ENCODE results near the gene ATP13A3.

The ATP13A3 gene

GRCh38 chr3:194455481-194455880 is 31.3 kb downstream of the ATP13A3 start:
- DNase-seq: no peak
- TF ChIP-seq POLR2A (IDR thresholded peaks at IDR 0.05; ENCODE audit: low read length) (no peak), GATA1 (IDR thresholded peaks at IDR 0.05; ENCODE audit: low read depth, low read length) (no peak)

GRCh38 chr3:194450341-194450740 is 36.5 kb downstream of the ATP13A3 start:
- DNase-seq: no peak
- TF ChIP-seq POLR2A (IDR thresholded peaks at IDR 0.05; ENCODE audit: low read length): no peak
- no peak for TF ChIP-seq GATA1 (IDR thresholded peaks at IDR 0.05; ENCODE audit: low read depth, low read length)

GRCh38 chr3:194449913-194450312 is 36.9 kb downstream of the ATP13A3 start:
- TF ChIP-seq POLR2A (IDR thresholded peaks at IDR 0.05; ENCODE audit: low read length) (no peak), GATA1 (IDR thresholded peaks at IDR 0.05; ENCODE audit: low read depth, low read length) (no peak)
- no peak for DNase-seq

GRCh38 chr3:194447657-194448056 is 39.1 kb downstream of the ATP13A3 start:
- no peak for DNase-seq
- TF ChIP-seq POLR2A (IDR thresholded peaks at IDR 0.05; ENCODE audit: low read length): no peak
- no peak for TF ChIP-seq GATA1 (IDR thresholded peaks at IDR 0.05; ENCODE audit: low read depth, low read length)

- peak; percentile 52 to 56 for DNase-seq
- TF ChIP-seq POLR2A (IDR thresholded peaks at IDR 0.05; ENCODE audit: low read length): no peak
- TF ChIP-seq GATA1 (IDR thresholded peaks at IDR 0.05; ENCODE audit: low read depth, low read length): no peak
These were observed 39.6 kb downstream of the ATP13A3 start for GRCh38 chr3:194447161-194447560.

- DNase-seq: no peak
- TF ChIP-seq POLR2A (IDR thresholded peaks at IDR 0.05; ENCODE audit: low read length) (no peak), GATA1 (IDR thresholded peaks at IDR 0.05; ENCODE audit: low read depth, low read length) (no peak)
These were observed 40.0 kb downstream of the ATP13A3 start for GRCh38 chr3:194446754-194447153.

- DNase-seq: no peak
These were observed 40.6 kb downstream of the ATP13A3 start for GRCh38 chr3:194446172-194446571.

GRCh38 chr3:194443901-194444300 is 42.9 kb downstream of the ATP13A3 start:
- TF ChIP-seq POLR2A (IDR thresholded peaks at IDR 0.05; ENCODE audit: low read length) (no peak), GATA1 (IDR thresholded peaks at IDR 0.05; ENCODE audit: low read depth, low read length) (no peak)
- no peak for DNase-seq

More at GRCh38 chr3:194446172-194446571, 40.6 kb downstream of the ATP13A3 start:
- TF ChIP-seq POLR2A (IDR thresholded peaks at IDR 0.05; ENCODE audit: low read length): no peak

- no peak for DNase-seq
- TF ChIP-seq POLR2A (IDR thresholded peaks at IDR 0.05; ENCODE audit: low read length): no peak
- TF ChIP-seq GATA1 (IDR thresholded peaks at IDR 0.05; ENCODE audit: low read depth, low read length): no peak
These were observed 46.0 kb downstream of the ATP13A3 start for GRCh38 chr3:194440756-194441155.

GRCh38 chr3:194439881-194440550 is 46.8 kb downstream of the ATP13A3 start:
- TF ChIP-seq GATA1 (IDR thresholded peaks at IDR 0.05; ENCODE audit: low read depth, low read length) (no peak), POLR2A (IDR thresholded peaks at IDR 0.05; ENCODE audit: low read length) (no peak)
- no peak for DNase-seq

- TF ChIP-seq GATA1 (IDR thresholded peaks at IDR 0.05; ENCODE audit: low read depth, low read length): no peak
- no peak for TF ChIP-seq POLR2A (IDR thresholded peaks at IDR 0.05; ENCODE audit: low read length)
- no peak for DNase-seq
These were observed 52.3 kb downstream of the ATP13A3 start for GRCh38 chr3:194434503-194434902.

- TF ChIP-seq GATA1 (IDR thresholded peaks at IDR 0.05; ENCODE audit: low read depth, low read length) (no peak), POLR2A (IDR thresholded peaks at IDR 0.05; ENCODE audit: low read length) (no peak)
- no peak for DNase-seq
These were observed 55.2 kb downstream of the ATP13A3 start for GRCh38 chr3:194431554-194431953.

- TF ChIP-seq GATA1 (IDR thresholded peaks at IDR 0.05; ENCODE audit: low read depth, low read length) (no peak), POLR2A (IDR thresholded peaks at IDR 0.05; ENCODE audit: low read length) (no peak)
- DNase-seq: no peak
These were observed 61.4 kb downstream of the ATP13A3 start for GRCh38 chr3:194425399-194425798.

GRCh38 chr3:194424953-194425352 is 61.8 kb downstream of the ATP13A3 start:
- TF ChIP-seq POLR2A (IDR thresholded peaks at IDR 0.05; ENCODE audit: low read length) (no peak), GATA1 (IDR thresholded peaks at IDR 0.05; ENCODE audit: low read depth, low read length) (no peak)
- no peak for DNase-seq

GRCh38 chr3:194424373-194424772 is 62.4 kb downstream of the ATP13A3 start:
- TF ChIP-seq GATA1 (IDR thresholded peaks at IDR 0.05; ENCODE audit: low read depth, low read length) (no peak), POLR2A (IDR thresholded peaks at IDR 0.05; ENCODE audit: low read length) (no peak)

More at GRCh38 chr3:194424373-194424772, 62.4 kb downstream of the ATP13A3 start:
- DNase-seq: no peak
